GM12873 (cell line): ENCODE results near the gene MLLT3.

ENCODE experiments used
- CTCF ChIP-seq: IDR thresholded peaks from 2 replicates; pipeline ENCODE4 v1.5.1; 2012; ENCODE audit warnings: low read depth, mild to moderate bottlenecking, moderate library complexity, low read length, control low read depth; ENCODE audit not compliant: insufficient read depth; ENCODE audit errors: missing control alignments

The MLLT3 gene

GRCh38 chr9:20394969-20395368 lies 227.3 kb downstream of the MLLT3 start:
- no peak for TF ChIP-seq CTCF

DNA sequence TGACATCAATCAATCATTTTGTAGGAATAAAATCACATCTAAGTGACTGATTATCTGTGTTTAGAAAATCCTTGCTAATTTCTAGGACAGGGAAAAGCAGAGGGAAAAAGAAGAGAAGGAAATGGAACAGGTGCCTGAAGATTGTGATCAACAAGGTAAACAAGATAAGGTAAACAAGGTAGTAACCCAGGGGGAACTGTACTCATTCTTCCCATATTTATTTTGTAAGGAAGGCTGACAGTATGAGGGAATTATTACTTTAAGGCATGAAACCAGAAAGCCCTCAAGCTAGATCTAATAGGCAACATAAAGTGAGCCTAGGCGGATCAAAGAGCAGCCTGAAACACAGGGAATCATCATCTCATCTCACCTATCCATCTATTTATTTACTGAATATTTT lies 231.1 kb downstream of the MLLT3 start:
- TF ChIP-seq CTCF = no peak

- no peak for TF ChIP-seq CTCF
Measured at GRCh38 chr9:20390400-20390799, 231.9 kb downstream of the MLLT3 start.

GRCh38 chr9:20387062-20387461 lies 235.2 kb downstream of the MLLT3 start:
- no peak for TF ChIP-seq CTCF

DNA sequence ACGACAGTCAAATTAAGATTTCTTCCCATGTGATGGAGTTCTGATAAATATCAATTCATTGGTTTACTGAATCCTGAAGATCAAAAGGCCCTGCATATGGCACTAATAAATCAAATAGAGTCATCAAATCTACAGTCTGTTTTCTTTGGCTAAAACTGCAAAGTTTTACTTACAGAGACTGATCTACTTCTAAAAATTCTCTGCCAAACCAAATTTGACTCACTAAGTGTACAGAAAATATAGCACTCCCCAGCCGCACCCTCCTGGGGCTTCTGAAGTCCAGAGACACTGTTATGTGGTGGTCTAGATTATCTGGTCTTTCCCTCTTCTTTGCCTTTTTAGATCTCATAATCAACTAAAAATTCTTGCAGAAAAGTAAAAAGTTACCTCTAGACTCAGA lies 237.7 kb downstream of the MLLT3 start:
- TF ChIP-seq CTCF = no peak

GRCh38 chr9:20382460-20383071 lies 239.7 kb downstream of the MLLT3 start:
- no peak for TF ChIP-seq CTCF

- no peak for TF ChIP-seq CTCF
Measured at GRCh38 chr9:20380546-20380945, 241.8 kb downstream of the MLLT3 start.
